Activated CD4-positive, alpha-beta T cell treated with anti-CD3 and anti-CD28 coated beads for 1 hour (primary cell): ENCODE results near the gene ZNF362.
"Not testable (repeated sequence)": the region's sequence is repeated elsewhere in the genome, so short reads cannot be mapped to it uniquely, and the experiment has no call there.

Experiments
- DNase-seq: peaks from one replicate; pipeline ENCODE4 v3.0.0-alpha.2; 2020

Gene ZNF362

GRCh38 chr1:33256471-33257206 lies at the start of gene ZNF362:
TSS of gene ZNF362 (plus strand) at chr1:33256492. CDS start at chr1:33270575, 14,083 bp downstream.
- DNase-seq = peak; percentile 59

GRCh38 chr1:33211972-33212371 lies 44.3 kb upstream of the ZNF362 start:
- no peak for DNase-seq

GRCh38 chr1:33219886-33220661 lies 36.2 kb upstream of the ZNF362 start:
- DNase-seq = no peak

- no peak for DNase-seq
Observed at GRCh38 chr1:33220676-33221384, 35.5 kb upstream of the ZNF362 start.

- no peak for DNase-seq
Observed at GRCh38 chr1:33221385-33221758, 34.9 kb upstream of the ZNF362 start.

GRCh38 chr1:33222381-33222780 lies 33.9 kb upstream of the ZNF362 start:
- no peak for DNase-seq

- DNase-seq = no peak
Observed at GRCh38 chr1:33224166-33224707, 32.1 kb upstream of the ZNF362 start.

GRCh38 chr1:33225586-33225985 lies 30.7 kb upstream of the ZNF362 start:
- DNase-seq = no peak

GRCh38 chr1:33228935-33229487 lies 27.3 kb upstream of the ZNF362 start:
- DNase-seq = no peak

GRCh38 chr1:33231166-33231565 lies 25.1 kb upstream of the ZNF362 start:
- no peak for DNase-seq

GRCh38 chr1:33232716-33233115 lies 23.6 kb upstream of the ZNF362 start:
- no peak for DNase-seq

- no peak for DNase-seq
Observed at GRCh38 chr1:33234131-33234530, 22.2 kb upstream of the ZNF362 start.

GRCh38 chr1:33234588-33234990 lies 21.7 kb upstream of the ZNF362 start:
- no peak for DNase-seq

GRCh38 chr1:33235521-33235920 lies 20.8 kb upstream of the ZNF362 start:
- DNase-seq = no peak

- no peak for DNase-seq
Observed at GRCh38 chr1:33236498-33236897, 19.8 kb upstream of the ZNF362 start.

GRCh38 chr1:33237579-33237978 lies 18.7 kb upstream of the ZNF362 start:
- no peak for DNase-seq

GRCh38 chr1:33238194-33238724 lies 18.0 kb upstream of the ZNF362 start:
- DNase-seq = not testable (repeated sequence)

- DNase-seq = not testable (repeated sequence)
Observed at GRCh38 chr1:33239410-33239809, 16.9 kb upstream of the ZNF362 start.

- no peak for DNase-seq
Observed at GRCh38 chr1:33241866-33242265, 14.4 kb upstream of the ZNF362 start.

GRCh38 chr1:33242652-33243051 lies 13.6 kb upstream of the ZNF362 start:
- no peak for DNase-seq

GRCh38 chr1:33244143-33244808 lies 12.0 kb upstream of the ZNF362 start:
- no peak for DNase-seq

- DNase-seq = no peak
Observed at GRCh38 chr1:33244809-33245186, 11.5 kb upstream of the ZNF362 start.
